ENCODE data around the gene SEC24C. TPM values are rescaled to one million over a fixed set of nuclear protein-coding genes. Genes with fewer than 3 reads are reported as not detected.

The SEC24C gene
- polyA plus RNA-seq, 1 of the 3 experiments (the other 2 are of a cell fraction): 73.6 TPM

DNA sequence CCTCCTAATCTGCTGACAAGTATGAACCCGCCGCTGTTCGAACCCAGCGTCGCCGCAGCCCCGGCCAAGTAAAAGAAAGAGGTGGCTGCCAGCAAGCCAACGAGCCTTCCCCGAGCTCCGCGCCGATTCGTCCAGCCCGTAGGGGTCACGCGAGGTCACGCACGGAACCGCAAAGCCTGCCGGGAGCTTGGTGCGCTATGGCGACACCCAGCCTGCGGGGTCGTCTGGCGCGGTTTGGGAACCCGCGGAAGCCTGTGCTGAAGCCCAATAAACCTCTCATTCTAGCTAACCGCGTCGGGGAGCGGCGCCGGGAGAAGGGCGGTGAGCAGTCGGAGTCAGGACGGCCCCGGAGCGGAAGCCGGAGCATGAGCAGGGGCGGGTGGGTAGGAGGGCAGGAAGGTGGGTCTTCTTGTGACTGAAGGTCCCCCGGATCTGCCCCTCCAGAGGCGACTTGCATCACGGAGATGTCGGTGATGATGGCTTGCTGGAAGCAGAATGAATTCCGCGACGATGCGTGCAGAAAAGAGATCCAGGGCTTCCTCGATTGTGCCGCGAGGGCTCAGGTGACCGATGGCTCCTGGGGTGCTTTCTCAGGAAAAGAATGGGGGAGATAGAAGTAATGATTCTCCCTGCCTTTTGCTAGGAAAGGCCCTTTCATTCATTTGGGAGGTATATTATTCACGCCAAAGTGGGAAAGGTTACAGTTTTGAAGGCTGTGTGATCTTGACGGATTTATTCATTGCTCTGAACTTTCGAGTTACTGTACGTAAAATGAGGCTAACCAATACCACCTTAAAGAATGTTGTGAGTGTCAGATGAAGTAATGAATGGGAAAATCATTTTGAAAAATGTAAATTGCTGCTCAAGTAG, 37.9 kb downstream of the SEC24C start, which contains the start of gene CHCHD1 (continued):
- TF ChIP-seq REST (IDR thresholded peaks at IDR 0.05; ENCODE audit: low read depth, low read length) (0 out of 2 replicates have a peak, but pooled peaks have one; percentile 41), SIN3A (IDR thresholded peaks at IDR 0.05; ENCODE audit: borderline replicate concordance, low read depth, low read length) (peak; percentile 88), MEF2A (IDR thresholded peaks at IDR 0.05; ENCODE audit: borderline replicate concordance, low read depth) (no peak), CTCF (IDR thresholded peaks at IDR 0.05) (no peak), FOXJ3 (CRISPR knock-in tag; IDR thresholded peaks at IDR 0.05) (no peak), MXI1 (IDR thresholded peaks at IDR 0.05; ENCODE audit: low read depth, low read length) (peak; percentile 88), TCF12 (IDR thresholded peaks at IDR 0.05) (no peak)

GRCh38 chr10:73782749-73783085, 38.5 kb downstream of the SEC24C start:
- Histone ChIP-seq H4K20me1 (ENCODE audit: insufficient read depth) (peaks cover 18% of the 10 kb centered on the region), H3K9ac (peak overlapping the region; percentile 80), H2AFZ (ENCODE audit: low read depth) (no peak overlapping the region), H3K27ac (ENCODE audit: low read depth in 2 of 2, low read length in 1 of 2) (peak overlapping the region in 1 of 2 experiments; percentile 69; a peak in 2 of 4 replicates), H3K9me3 (no peaks in the 10 kb centered on the region), H3K79me2 (ENCODE audit: insufficient read depth) (peaks cover 92% of the 10 kb centered on the region), H3K36me3 (replicated peaks in 1 of 2; ENCODE audit: control insufficient read depth in 1 of 2, insufficient read depth in 2 of 2, low read length in 1 of 2) (peaks cover 7 to 15% of the 10 kb centered on the region in 2 experiments), H3K4me3 (ENCODE audit: low read depth in 2 of 2, low read length in 1 of 2) (peak overlapping the region; percentile 63 to 81), H3K4me2 (peak overlapping the region; percentile 67), H3K4me1 (ENCODE audit: control insufficient read depth in 1 of 2, insufficient read depth in 2 of 2, low read depth in 1 of 2, low read length in 1 of 2) (peaks cover 0 to 20% of the 10 kb centered on the region in 2 experiments; a peak in 3 of 4 replicates), H3K27me3 (ENCODE audit: insufficient read depth) (no peaks in the 10 kb centered on the region), H3K9me2 (no peaks in the 10 kb centered on the region), H3F3A (replicated peaks; ENCODE audit: insufficient read depth) (peaks cover 9% of the 10 kb centered on the region)
- WGBS (ENCODE audit: low lambda C conversion rate): 48% methylated on average over 2 of the region's 2 CpGs
- ChIA-PET POLR2A (no interaction called here), CTCF (interaction anchor here (1.1 to 1.6 kb wide), 2 partner anchors 10 to 158 kb away, joined by 3 to 5 read pairs; a partner anchor contains a TSS)
- DNase-seq: no peak
- TF ChIP-seq, protein P1, sequence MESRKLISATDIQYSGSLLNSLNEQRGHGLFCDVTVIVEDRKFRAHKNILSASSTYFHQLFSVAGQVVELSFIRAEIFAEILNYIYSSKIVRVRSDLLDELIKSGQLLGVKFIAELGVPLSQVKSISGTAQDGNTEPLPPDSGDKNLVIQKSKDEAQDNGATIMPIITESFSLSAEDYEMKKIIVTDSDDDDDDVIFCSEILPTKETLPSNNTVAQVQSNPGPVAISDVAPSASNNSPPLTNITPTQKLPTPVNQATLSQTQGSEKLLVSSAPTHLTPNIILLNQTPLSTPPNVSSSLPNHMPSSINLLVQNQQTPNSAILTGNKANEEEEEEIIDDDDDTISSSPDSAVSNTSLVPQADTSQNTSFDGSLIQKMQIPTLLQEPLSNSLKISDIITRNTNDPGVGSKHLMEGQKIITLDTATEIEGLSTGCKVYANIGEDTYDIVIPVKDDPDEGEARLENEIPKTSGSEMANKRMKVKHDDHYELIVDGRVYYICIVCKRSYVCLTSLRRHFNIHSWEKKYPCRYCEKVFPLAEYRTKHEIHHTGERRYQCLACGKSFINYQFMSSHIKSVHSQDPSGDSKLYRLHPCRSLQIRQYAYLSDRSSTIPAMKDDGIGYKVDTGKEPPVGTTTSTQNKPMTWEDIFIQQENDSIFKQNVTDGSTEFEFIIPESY (IDR thresholded peaks at IDR 0.05; ENCODE audit: borderline replicate concordance, low read depth): no peak
- TF ChIP-seq REST (IDR thresholded peaks at IDR 0.05; ENCODE audit: low read depth, low read length) (no peak), RFX5 (IDR thresholded peaks at IDR 0.05; ENCODE audit: low read length) (no peak), POLR2AphosphoS5 (IDR thresholded peaks at IDR 0.05; ENCODE audit: low read depth, low read length) (no peak), ELF1 (IDR thresholded peaks at IDR 0.05) (no peak), RXRA (IDR thresholded peaks at IDR 0.05; ENCODE audit: borderline replicate concordance, low read depth) (no peak), GATA2 (CRISPR knock-in tag; IDR thresholded peaks at IDR 0.05) (no peak), CTCF (IDR thresholded peaks at IDR 0.05) (no peak), RCOR1 (IDR thresholded peaks at IDR 0.05; ENCODE audit: low read length) (no peak), FOXM1 (IDR thresholded peaks at IDR 0.05; ENCODE audit: low read depth) (no peak), JUND (IDR thresholded peaks at IDR 0.05) (no peak)
